Measurements from ENCODE around the gene CHCHD6.

CHCHD6 gene

DNA sequence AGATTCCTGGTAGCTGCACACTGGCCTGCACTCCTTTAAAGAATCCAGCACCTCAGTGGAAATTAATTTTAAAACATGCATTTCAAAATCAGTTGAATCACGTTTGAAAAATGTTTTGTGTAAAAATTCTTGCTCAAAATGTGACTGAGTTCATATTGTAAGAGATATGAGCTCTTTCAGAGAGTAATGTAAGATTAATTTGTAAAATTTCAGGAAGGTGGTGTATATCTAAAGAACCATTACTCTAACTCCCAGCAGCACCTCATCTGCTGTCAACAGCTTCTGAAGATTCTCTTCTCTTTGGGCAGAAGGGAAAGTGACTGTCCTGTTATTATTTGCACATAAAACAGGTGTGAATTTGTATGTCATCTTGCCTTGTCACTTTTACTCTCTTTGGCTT lies 181.4 kb downstream of the CHCHD6 start:
- Histone ChIP-seq H3K4me1 (ENCODE audit: control insufficient read depth, low read depth, low read length) (no peaks in the 10 kb centered on the region), H3K36me3 (ENCODE audit: control insufficient read depth, low read depth, low read length) (no peaks in the 10 kb centered on the region)

DNA sequence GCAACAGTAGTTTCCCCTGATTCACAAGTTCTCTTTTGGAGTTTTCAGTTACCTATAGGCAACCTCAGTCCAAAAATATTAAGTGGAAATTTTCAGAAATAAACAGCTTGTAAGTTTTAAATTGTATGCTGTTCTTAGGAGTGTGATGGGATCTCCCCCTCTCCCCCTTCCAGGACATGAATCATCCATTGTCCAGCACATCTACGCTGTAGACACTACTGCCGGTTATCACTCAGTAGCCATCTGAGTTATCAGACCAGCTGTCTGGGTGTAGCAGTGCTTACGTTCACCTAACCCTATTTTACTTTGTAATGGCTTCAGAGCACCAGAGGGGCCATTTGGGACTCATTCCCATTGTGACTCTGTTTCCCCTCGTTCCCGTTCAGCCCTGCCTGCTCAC lies 182.2 kb downstream of the CHCHD6 start:
- Histone ChIP-seq H3K36me3 (ENCODE audit: control insufficient read depth, low read depth, low read length) (no peaks in the 10 kb centered on the region), H3K9me3 (ENCODE audit: control insufficient read depth, low read depth, low read length) (no peaks in the 10 kb centered on the region), H3K27ac (ENCODE audit: low read length) (no peak overlapping the region), H3K9ac (ENCODE audit: low read length) (no peak overlapping the region), H3K4me1 (ENCODE audit: control insufficient read depth, low read depth, low read length) (no peaks in the 10 kb centered on the region), H3K4me3 (ENCODE audit: low read length) (no peak overlapping the region), H3K27me3 (ENCODE audit: control insufficient read depth, insufficient read depth, low read length) (no peaks in the 10 kb centered on the region)

More for the DNA sequence above, 181.4 kb downstream of the CHCHD6 start:
- Histone ChIP-seq H3K27me3 (ENCODE audit: control insufficient read depth, insufficient read depth, low read length) (no peaks in the 10 kb centered on the region), H3K9me3 (ENCODE audit: control insufficient read depth, low read depth, low read length) (no peaks in the 10 kb centered on the region), H3K4me3 (ENCODE audit: low read length) (no peak overlapping the region), H3K9ac (ENCODE audit: low read length) (no peak overlapping the region), H3K27ac (ENCODE audit: low read length) (no peak overlapping the region)

DNA sequence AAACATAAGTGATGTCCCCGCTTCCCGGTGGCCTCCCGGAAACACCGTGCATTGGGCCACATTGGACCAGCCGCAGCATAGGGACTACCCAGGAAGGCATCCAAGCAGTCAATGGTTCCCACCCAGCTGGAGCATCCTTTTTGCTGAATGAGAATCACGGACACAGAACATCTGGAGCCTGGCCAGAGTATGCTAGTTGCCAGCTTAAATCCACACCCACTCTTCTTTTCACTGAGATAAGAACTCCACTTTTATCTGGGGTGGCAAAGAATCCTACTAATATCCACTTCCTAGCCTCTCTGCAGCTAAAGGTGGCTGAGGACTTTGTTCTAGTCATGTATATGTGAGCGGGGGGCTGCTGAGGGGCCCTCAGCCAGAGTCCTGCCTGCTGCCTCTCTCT lies 183.6 kb downstream of the CHCHD6 start:
- no peaks in the 10 kb centered on the region for H3K9me3 ChIP-seq (ENCODE audit: control insufficient read depth, low read depth, low read length)
- H3K9ac ChIP-seq (ENCODE audit: low read length): no peak overlapping the region
- H3K27ac ChIP-seq (ENCODE audit: low read length): no peak overlapping the region
- H3K36me3 ChIP-seq (ENCODE audit: control insufficient read depth, low read depth, low read length): no peaks in the 10 kb centered on the region
- no peak overlapping the region for H3K4me3 ChIP-seq (ENCODE audit: low read length)
- no peaks in the 10 kb centered on the region for H3K27me3 ChIP-seq (ENCODE audit: control insufficient read depth, insufficient read depth, low read length)
- no peaks in the 10 kb centered on the region for H3K4me1 ChIP-seq (ENCODE audit: control insufficient read depth, low read depth, low read length)

DNA sequence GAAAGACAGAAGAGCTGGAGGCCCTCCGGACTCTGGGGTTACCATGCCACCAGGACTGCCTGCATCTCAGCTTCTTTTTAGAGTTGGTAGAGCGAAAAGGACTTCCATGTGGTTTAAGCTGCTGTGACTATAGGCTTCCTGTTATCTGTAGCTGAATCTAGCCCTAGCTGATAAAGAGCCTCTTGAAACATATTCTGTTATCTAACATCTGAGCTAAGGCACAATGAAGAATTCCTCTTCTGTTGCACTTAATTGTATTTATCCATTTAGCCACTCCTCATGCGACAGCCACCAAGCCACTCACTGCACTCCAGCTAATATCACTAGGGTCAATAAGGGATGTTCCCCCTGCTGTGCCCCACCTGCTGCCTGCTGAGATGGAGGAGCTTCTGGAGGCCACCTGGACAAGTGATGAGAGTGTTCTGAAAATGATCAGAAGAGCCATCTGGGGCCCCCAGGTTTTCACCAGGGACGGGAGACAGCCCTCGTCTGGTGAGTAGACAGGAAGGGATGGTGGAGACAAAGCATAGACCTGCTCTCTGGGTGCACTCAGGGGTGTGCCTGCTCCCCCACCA lies 184.2 kb downstream of the CHCHD6 start:
- H3K36me3 ChIP-seq (ENCODE audit: control insufficient read depth, low read depth, low read length): no peaks in the 10 kb centered on the region
- no peaks in the 10 kb centered on the region for H3K4me1 ChIP-seq (ENCODE audit: control insufficient read depth, low read depth, low read length)
- no peak overlapping the region for H3K4me3 ChIP-seq (ENCODE audit: low read length)
- H3K9me3 ChIP-seq (ENCODE audit: control insufficient read depth, low read depth, low read length): no peaks in the 10 kb centered on the region
- H3K27me3 ChIP-seq (ENCODE audit: control insufficient read depth, insufficient read depth, low read length): no peaks in the 10 kb centered on the region
- no peak overlapping the region for H3K9ac ChIP-seq (ENCODE audit: low read length)
- no peak overlapping the region for H3K27ac ChIP-seq (ENCODE audit: low read length)

DNA sequence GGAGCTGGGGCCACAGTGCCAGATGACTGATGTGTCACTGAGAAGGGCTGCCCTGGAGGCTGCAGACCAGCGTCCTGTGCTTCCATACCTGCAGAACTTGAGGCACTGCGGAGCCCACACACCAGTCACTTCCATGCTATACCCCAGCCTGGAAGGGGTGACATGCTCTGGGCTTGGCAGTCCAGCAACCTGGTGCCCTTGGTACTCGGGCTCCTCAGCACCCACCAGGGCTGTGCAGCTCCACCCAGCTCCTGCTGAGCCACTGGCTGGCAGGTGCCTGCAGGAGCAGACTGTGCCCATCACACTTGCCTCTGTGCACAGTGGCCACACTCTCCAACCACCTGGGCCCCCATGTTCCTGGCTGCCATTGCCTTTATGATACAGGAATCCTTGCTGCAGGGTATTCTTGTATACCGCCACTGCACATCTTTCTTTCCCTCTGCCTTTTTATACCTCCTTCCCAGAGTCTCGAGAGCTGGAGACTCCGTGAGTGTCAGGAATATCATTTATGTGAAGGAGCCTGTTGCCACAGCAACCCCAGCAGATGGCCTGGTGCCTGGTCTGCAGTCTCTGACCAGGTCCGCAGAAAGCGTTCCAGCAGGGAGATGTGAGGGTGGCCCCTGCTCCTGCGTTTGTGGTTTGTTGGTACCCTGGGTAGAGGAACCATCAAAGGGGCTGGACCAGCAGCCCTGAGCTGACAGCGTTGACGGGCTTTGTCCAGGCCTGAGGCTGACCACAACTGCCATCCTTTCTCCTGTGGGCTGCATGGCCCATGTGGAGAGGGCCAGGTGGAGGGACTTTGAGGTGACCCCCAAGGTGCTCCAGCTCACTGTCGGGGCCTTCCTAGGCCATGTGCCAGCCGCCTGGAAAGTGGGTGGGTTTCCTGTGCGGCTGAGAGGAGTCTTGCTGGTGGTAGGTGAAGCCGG lies 185.5 kb downstream of the CHCHD6 start:
- Histone ChIP-seq H3K27me3 (ENCODE audit: control insufficient read depth, insufficient read depth, low read length) (no peaks in the 10 kb centered on the region), H3K9me3 (ENCODE audit: control insufficient read depth, low read depth, low read length) (no peaks in the 10 kb centered on the region)

DNA sequence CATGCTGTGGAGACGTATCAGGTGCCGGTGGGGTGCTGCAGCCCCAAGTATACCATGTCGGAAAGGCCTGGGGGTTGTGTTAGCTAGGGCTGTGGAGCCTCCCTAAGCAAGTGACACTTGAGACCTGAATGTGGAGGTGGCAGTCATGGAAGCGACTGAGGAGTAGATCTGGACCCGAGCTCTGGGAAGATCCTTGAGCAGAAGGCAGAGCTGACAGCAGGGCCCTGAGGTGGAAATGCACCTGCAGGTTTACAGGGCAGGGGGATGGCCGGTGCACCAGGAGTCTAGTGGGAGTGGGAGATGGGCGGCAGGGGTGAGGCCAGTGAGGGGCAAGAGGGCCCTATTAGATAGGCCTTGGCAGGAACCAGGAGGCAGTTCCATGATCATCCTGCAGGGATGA lies 187.1 kb downstream of the CHCHD6 start:
- Histone ChIP-seq H3K36me3 (ENCODE audit: control insufficient read depth, low read depth, low read length) (no peaks in the 10 kb centered on the region), H3K4me3 (ENCODE audit: low read length) (no peak overlapping the region), H3K27me3 (ENCODE audit: control insufficient read depth, insufficient read depth, low read length) (no peaks in the 10 kb centered on the region), H3K27ac (ENCODE audit: low read length) (no peak overlapping the region), H3K9me3 (ENCODE audit: control insufficient read depth, low read depth, low read length) (no peaks in the 10 kb centered on the region), H3K4me1 (ENCODE audit: control insufficient read depth, low read depth, low read length) (peaks cover 8% of the 10 kb centered on the region), H3K9ac (ENCODE audit: low read length) (no peak overlapping the region)

More for the DNA sequence above, 185.5 kb downstream of the CHCHD6 start:
- no peak overlapping the region for H3K4me3 ChIP-seq (ENCODE audit: low read length)
- no peaks in the 10 kb centered on the region for H3K36me3 ChIP-seq (ENCODE audit: control insufficient read depth, low read depth, low read length)
- H3K4me1 ChIP-seq (ENCODE audit: control insufficient read depth, low read depth, low read length): no peaks in the 10 kb centered on the region
- no peak overlapping the region for H3K27ac ChIP-seq (ENCODE audit: low read length)
- no peak overlapping the region for H3K9ac ChIP-seq (ENCODE audit: low read length)

DNA sequence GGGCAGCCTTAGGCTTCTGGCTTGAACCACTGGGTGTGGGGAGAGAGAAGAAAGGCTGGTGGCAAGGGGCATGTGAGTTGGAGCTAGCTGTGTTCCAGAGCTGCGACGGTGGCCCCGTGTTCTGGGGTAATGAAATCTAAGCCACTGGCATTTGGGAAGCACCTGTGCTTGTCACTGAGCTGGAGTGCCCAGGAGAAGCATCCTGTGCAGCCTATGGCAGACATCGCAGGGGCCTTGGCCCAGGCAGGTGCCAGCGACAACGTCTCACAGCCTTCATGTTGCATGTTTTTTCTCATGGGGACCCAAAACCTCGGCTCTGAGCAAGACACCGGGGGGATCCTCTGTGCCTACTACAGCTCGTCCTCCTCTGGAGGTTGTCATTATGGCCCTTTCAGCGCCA lies 187.8 kb downstream of the CHCHD6 start:
- Histone ChIP-seq H3K36me3 (ENCODE audit: control insufficient read depth, low read depth, low read length) (no peaks in the 10 kb centered on the region), H3K27ac (ENCODE audit: low read length) (no peak overlapping the region), H3K9ac (ENCODE audit: low read length) (no peak overlapping the region), H3K4me3 (ENCODE audit: low read length) (no peak overlapping the region), H3K4me1 (ENCODE audit: control insufficient read depth, low read depth, low read length) (peaks cover 8% of the 10 kb centered on the region), H3K27me3 (ENCODE audit: control insufficient read depth, insufficient read depth, low read length) (no peaks in the 10 kb centered on the region), H3K9me3 (ENCODE audit: control insufficient read depth, low read depth, low read length) (no peaks in the 10 kb centered on the region)

DNA sequence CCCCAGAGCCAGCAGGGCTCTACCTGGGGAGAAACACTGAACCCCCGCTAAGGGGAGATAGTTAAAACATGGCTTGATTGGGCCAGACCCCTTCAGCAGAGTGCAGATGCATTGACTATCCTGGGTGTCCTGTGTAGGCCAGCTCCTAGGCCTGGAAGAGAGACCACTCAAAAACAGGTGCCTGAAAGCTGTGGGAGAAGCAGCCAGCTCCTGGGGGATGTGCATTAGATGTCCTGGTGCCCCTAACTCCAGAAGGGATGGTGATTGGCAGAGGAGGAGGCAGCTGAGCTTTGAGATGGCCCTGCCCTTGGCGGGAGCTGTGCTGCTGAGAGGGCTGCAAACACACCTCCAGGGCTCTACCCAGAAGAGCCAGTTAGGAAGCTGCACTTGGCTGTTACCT lies 189.6 kb downstream of the CHCHD6 start:
- H3K4me3 ChIP-seq (ENCODE audit: low read length): no peak overlapping the region
- no peak overlapping the region for H3K27ac ChIP-seq (ENCODE audit: low read length)
- no peaks in the 10 kb centered on the region for H3K9me3 ChIP-seq (ENCODE audit: control insufficient read depth, low read depth, low read length)
- no peak overlapping the region for H3K9ac ChIP-seq (ENCODE audit: low read length)
- no peaks in the 10 kb centered on the region for H3K27me3 ChIP-seq (ENCODE audit: control insufficient read depth, insufficient read depth, low read length)
- no peaks in the 10 kb centered on the region for H3K36me3 ChIP-seq (ENCODE audit: control insufficient read depth, low read depth, low read length)
- peaks cover 8% of the 10 kb centered on the region for H3K4me1 ChIP-seq (ENCODE audit: control insufficient read depth, low read depth, low read length)

DNA sequence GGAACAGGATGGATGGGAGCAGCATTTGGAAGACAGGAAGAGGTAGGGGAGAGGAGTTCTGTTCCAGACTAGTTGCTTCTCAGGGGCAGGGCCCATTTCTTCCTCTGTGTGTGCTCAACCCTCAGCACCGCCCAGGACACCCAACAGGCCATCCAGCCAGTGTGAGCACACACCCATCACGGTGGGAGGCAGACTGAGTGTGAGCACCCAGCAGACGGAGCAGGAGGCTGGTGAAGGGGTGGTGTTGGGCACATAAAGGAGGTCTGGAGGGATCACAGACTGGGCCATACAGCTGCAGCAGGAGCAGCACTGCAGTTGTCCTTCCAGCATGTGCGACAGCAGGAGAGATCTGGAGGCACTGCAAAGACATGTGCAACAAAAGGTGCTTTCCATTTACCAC lies 190.4 kb downstream of the CHCHD6 start:
- peaks cover 8% of the 10 kb centered on the region for H3K4me1 ChIP-seq (ENCODE audit: control insufficient read depth, low read depth, low read length)
- no peaks in the 10 kb centered on the region for H3K9me3 ChIP-seq (ENCODE audit: control insufficient read depth, low read depth, low read length)
- no peak overlapping the region for H3K27ac ChIP-seq (ENCODE audit: low read length)
- no peak overlapping the region for H3K4me3 ChIP-seq (ENCODE audit: low read length)
- no peaks in the 10 kb centered on the region for H3K27me3 ChIP-seq (ENCODE audit: control insufficient read depth, insufficient read depth, low read length)
- H3K36me3 ChIP-seq (ENCODE audit: control insufficient read depth, low read depth, low read length): no peaks in the 10 kb centered on the region
- H3K9ac ChIP-seq (ENCODE audit: low read length): no peak overlapping the region

DNA sequence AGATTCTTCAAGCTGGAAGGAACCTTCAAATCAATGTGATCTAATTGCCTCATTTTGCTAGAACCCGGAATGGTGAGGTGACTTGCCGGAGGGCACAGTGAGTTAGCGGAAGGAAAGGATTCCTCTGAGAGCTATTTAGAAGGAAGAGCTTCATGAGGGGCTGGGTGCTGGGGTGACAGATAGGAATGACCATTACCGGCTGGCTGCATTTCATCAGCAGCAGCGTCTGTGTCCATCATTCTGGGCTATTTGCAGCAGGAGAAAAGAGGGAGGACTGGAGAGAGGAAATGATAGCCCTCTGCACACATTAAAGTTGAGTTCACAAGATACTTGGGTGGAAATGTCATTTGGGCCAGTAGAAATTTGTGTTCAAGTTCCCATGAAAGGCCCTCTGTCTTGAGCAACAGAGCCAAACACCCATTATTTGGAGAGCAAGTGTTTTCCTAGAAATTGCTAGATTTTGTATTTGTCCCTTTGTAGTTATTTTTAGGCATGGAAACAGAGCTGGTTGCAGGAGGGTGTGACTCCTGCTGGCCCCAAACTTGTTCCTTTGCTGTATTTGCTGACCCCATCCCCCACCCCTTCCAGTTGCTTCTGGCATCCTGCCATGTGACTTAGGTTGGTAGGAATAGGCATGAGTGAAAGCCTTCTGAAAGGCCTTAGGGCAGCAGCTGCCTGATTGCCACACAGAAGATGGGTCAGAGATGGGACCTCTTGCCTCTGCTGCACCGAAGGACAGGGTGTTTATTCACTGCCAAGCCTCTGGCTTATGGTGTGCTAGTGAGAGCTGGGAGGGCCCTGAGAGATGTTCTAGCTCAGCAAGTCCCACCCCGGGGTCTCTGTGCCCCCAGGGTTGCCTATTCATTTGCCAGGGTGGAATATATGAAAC lies 191.4 kb downstream of the CHCHD6 start:
- Histone ChIP-seq H3K4me1 (ENCODE audit: control insufficient read depth, low read depth, low read length) (peaks cover 8% of the 10 kb centered on the region), H3K36me3 (ENCODE audit: control insufficient read depth, low read depth, low read length) (no peaks in the 10 kb centered on the region), H3K9ac (ENCODE audit: low read length) (no peak overlapping the region), H3K9me3 (ENCODE audit: control insufficient read depth, low read depth, low read length) (no peaks in the 10 kb centered on the region), H3K27me3 (ENCODE audit: control insufficient read depth, insufficient read depth, low read length) (no peaks in the 10 kb centered on the region), H3K4me3 (ENCODE audit: low read length) (no peak overlapping the region), H3K27ac (ENCODE audit: low read length) (no peak overlapping the region)

DNA sequence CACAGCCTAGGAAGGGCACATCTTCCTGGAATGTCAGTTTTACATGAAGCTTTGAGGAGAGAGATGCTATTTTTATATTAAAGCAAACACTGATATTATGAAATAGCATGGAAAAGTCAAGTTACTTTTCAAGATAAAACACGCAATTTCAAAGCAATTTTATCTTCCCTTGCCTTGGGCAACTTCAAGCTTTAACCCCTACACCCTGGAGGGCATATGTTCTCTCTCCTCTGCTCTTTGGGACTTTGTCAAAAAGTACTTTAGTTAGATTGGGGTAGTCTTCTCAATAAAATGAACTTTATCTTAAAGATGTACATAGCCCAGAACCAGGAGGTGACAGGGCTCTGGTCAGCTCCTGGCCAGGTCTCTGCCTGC lies 192.0 kb downstream of the CHCHD6 start:
- Histone ChIP-seq H3K27ac (ENCODE audit: low read length) (no peak overlapping the region), H3K27me3 (ENCODE audit: control insufficient read depth, insufficient read depth, low read length) (no peaks in the 10 kb centered on the region), H3K9ac (ENCODE audit: low read length) (no peak overlapping the region), H3K36me3 (ENCODE audit: control insufficient read depth, low read depth, low read length) (no peaks in the 10 kb centered on the region), H3K9me3 (ENCODE audit: control insufficient read depth, low read depth, low read length) (no peaks in the 10 kb centered on the region), H3K4me1 (ENCODE audit: control insufficient read depth, low read depth, low read length) (peaks cover 8% of the 10 kb centered on the region), H3K4me3 (ENCODE audit: low read length) (no peak overlapping the region)
